ENCODE data around the gene BCORL1. TPM values are rescaled to one million over a fixed set of nuclear protein-coding genes. Genes with fewer than 3 reads are reported as not detected.

The BCORL1 gene
- total RNA-seq, 1 donor from 2014 or later, result 1.7 TPM

GRCh38 chrX:130030826-130031225 is 48.4 kb downstream of the BCORL1 start:
- TF ChIP-seq, protein P1, sequence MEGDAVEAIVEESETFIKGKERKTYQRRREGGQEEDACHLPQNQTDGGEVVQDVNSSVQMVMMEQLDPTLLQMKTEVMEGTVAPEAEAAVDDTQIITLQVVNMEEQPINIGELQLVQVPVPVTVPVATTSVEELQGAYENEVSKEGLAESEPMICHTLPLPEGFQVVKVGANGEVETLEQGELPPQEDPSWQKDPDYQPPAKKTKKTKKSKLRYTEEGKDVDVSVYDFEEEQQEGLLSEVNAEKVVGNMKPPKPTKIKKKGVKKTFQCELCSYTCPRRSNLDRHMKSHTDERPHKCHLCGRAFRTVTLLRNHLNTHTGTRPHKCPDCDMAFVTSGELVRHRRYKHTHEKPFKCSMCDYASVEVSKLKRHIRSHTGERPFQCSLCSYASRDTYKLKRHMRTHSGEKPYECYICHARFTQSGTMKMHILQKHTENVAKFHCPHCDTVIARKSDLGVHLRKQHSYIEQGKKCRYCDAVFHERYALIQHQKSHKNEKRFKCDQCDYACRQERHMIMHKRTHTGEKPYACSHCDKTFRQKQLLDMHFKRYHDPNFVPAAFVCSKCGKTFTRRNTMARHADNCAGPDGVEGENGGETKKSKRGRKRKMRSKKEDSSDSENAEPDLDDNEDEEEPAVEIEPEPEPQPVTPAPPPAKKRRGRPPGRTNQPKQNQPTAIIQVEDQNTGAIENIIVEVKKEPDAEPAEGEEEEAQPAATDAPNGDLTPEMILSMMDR (conservative IDR thresholded peaks at IDR 0.05; ENCODE audit: low read depth, low read length), result no peak
- no peak for DNase-seq (ENCODE audit: low read depth)

DNA sequence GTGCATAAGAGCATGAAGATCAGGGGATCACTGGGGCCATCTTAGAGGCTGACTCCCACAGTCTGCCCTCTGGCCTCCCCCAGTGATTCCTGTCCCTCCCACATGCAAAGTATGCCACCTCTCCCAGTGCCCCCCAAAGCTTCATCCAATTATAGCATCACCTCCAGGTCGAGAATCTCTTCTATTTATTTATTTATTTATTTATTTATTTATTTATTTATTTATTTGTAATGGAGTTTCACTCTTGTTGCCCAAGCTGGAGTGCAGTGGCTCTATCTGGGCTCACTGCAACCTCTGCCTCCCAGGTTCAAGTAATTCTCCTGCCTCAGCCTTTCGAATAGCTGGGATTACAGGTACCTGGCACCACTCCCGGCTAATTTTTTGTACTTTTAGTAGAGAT is 50.1 kb downstream of the BCORL1 start:
- TF ChIP-seq, protein P1 (conservative IDR thresholded peaks at IDR 0.05; ENCODE audit: low read depth, low read length), result no peak
- no peak for DNase-seq (ENCODE audit: low read depth)
- no peak overlapping the region for H3K4me3 ChIP-seq (ENCODE audit: low read depth, low read length)

More at GRCh38 chrX:130030826-130031225, 48.4 kb downstream of the BCORL1 start:
- no peak overlapping the region for H3K4me3 ChIP-seq (ENCODE audit: low read depth, low read length)

DNA sequence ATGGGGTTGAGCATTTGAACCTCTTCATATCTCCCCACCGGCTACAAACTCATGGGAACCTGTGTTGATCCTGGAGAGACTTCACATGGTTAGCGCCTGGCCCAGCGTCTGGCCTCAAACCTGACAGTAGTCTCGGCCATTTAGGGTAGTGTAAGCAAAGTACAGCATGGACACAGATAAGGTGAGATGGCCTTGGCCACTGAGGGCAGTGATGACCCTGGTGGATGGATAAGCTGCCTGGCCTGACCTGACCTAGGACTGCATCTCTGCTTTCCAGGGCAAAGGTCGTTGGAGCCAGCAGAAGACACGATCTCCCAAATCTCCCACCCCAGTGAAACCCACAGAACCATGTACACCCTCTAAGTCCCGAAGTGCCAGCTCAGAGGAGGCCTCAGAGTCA is 51.7 kb downstream of the BCORL1 start:
- TF ChIP-seq, protein P1 (conservative IDR thresholded peaks at IDR 0.05; ENCODE audit: low read depth, low read length), result no peak
- no peak overlapping the region for H3K4me3 ChIP-seq (ENCODE audit: low read depth, low read length)
- DNase-seq (ENCODE audit: low read depth), result no peak

DNA sequence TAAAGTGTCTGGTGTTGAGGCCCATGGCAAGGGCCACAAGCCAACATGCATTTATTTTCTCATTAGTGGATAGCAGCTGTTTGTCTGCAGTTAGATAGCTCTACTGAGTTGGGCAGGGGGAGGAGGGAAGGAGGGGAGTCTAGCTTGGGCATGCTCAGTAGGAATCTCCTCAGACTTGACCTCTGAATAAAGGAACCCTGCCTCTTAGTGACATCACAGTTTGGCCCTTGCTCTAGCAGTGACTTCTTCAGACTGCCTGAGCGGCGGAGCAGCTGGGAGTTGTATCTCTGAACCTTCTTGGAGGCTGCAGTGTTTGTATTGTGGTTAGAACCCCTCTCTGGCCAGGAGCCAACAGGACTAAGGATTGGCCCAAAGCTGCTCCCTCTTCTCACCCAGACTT is 57.4 kb downstream of the BCORL1 start:
- DNase-seq (ENCODE audit: low read depth), result no peak
- H3K4me3 ChIP-seq (ENCODE audit: low read depth, low read length), result no peak overlapping the region
- TF ChIP-seq, protein P1 (conservative IDR thresholded peaks at IDR 0.05; ENCODE audit: low read depth, low read length), result no peak

DNA sequence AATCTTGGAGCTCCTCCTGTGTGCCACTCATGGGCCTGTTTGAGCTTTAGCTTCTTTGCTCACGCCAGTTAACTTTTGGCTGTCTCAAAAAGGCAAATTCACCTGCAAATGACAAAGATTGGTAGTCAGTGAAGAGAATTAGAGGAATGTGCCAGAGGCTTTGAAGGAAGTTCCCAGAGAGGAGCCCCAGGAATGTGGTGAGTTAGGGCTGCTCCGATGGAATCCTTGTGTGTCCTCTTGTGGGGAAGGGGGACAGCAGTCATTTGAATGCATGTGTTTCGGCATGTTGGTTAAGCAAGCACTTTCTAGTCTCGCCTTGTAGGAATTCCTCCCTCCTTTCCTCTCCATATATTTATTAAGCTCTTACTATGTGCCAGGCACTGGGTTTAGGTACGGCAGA is 65.0 kb downstream of the BCORL1 start:
- TF ChIP-seq, protein P1 (conservative IDR thresholded peaks at IDR 0.05; ENCODE audit: low read depth, low read length), result no peak
- no peak overlapping the region for H3K4me3 ChIP-seq (ENCODE audit: low read depth, low read length)
- no peak for DNase-seq (ENCODE audit: low read depth)

GRCh38 chrX:130048686-130049222 is 66.3 kb downstream of the BCORL1 start:
- no peak overlapping the region for H3K4me3 ChIP-seq (ENCODE audit: low read depth, low read length)
- TF ChIP-seq, protein P1 (conservative IDR thresholded peaks at IDR 0.05; ENCODE audit: low read depth, low read length), result no peak
- no peak for DNase-seq (ENCODE audit: low read depth)

GRCh38 chrX:130049821-130050220 is 67.4 kb downstream of the BCORL1 start:
- TF ChIP-seq, protein P1 (conservative IDR thresholded peaks at IDR 0.05; ENCODE audit: low read depth, low read length), result no peak
- DNase-seq (ENCODE audit: low read depth), result no peak
- H3K4me3 ChIP-seq (ENCODE audit: low read depth, low read length), result no peak overlapping the region
